SIG-M5 treated with dmso at 0.1 percent for 504 hours (cell line): ENCODE results near the gene CCDC187.

Source experiments
- DNase-seq: peaks from one replicate; lab custom pipeline; 2025; ENCODE audit not compliant: unreplicated experiment; lab: John Stamatoyannopoulos, UW

CCDC187 gene

GRCh38 chr9:136286359-136286986 lies 17.4 kb downstream of the CCDC187 start:
- DNase-seq: no peak

- no peak for DNase-seq
These were observed 18.2 kb downstream of the CCDC187 start for GRCh38 chr9:136285501-136286358.

- DNase-seq: no peak
These were observed 18.9 kb downstream of the CCDC187 start for GRCh38 chr9:136284951-136285350.

GRCh38 chr9:136284311-136284710 lies 19.6 kb downstream of the CCDC187 start:
- DNase-seq: no peak

- DNase-seq: peak; percentile 41
These were observed 20.3 kb downstream of the CCDC187 start for GRCh38 chr9:136283291-136284235.

- DNase-seq: no peak
These were observed 21.5 kb downstream of the CCDC187 start for GRCh38 chr9:136282272-136282861.

- no peak for DNase-seq
These were observed 22.2 kb downstream of the CCDC187 start for GRCh38 chr9:136281421-136282271.

GRCh38 chr9:136280535-136281315 lies 23.2 kb downstream of the CCDC187 start:
- no peak for DNase-seq

- no peak for DNase-seq
These were observed 24.4 kb downstream of the CCDC187 start for GRCh38 chr9:136279471-136279870.

GRCh38 chr9:136278894-136279293 lies 25.0 kb downstream of the CCDC187 start:
- DNase-seq: no peak

- no peak for DNase-seq
These were observed 25.7 kb downstream of the CCDC187 start for GRCh38 chr9:136278221-136278620.

- no peak for DNase-seq
These were observed 26.1 kb downstream of the CCDC187 start for GRCh38 chr9:136277746-136278145.

- DNase-seq: no peak
These were observed 27.2 kb downstream of the CCDC187 start for GRCh38 chr9:136276716-136277115.

GRCh38 chr9:136275655-136276429 lies 28.1 kb downstream of the CCDC187 start:
- no peak for DNase-seq

GRCh38 chr9:136274786-136275654 lies 28.9 kb downstream of the CCDC187 start:
- no peak for DNase-seq

GRCh38 chr9:136273921-136274785 lies 29.7 kb downstream of the CCDC187 start:
- DNase-seq: no peak
